Measurements from ENCODE around the gene CEP70. TPM values are rescaled to one million over a fixed set of nuclear protein-coding genes. Genes with fewer than 3 reads are reported as not detected.
"Not testable (repeated sequence)": the region's sequence is repeated elsewhere in the genome, so short reads cannot be mapped to it uniquely, and the experiment has no call there.

CEP70 gene
- polyA plus RNA-seq, 3 donors, result 0.11 TPM; not detected in 2

DNA sequence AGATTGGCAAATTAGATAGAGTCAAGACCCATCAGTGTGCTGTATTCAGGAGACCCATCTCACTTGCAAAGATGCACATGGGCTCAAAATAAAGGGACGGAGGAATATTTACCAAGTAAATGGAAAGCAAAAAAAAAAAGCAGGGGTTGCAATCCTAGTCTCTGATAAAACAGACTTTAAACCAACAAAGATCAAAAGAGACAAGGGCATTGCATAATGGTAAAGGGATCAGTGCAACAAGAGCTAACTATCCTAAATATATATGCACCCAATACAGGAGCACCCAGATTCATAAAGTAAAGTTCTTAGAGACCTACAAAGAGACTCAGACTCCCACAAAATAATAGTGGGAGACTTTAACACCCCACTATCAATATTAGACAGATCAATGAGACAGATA is 31.2 kb downstream of the CEP70 start:
- H3K4me3 ChIP-seq (replicated peaks in 1 of 3; ENCODE audit: low read depth in 2 of 3, low read length in 3 of 3); H3K27ac Mint-ChIP-seq; H3K36me3 ChIP-seq (replicated peaks in 1 of 2; ENCODE audit: control insufficient read depth in 1 of 2, insufficient read depth in 2 of 2, low read length in 2 of 2); H3K9ac ChIP-seq (ENCODE audit: insufficient read depth, low read length, poor library complexity, severe bottlenecking); H3K4me3 Mint-ChIP-seq; DNase-seq; H3K4me1 ChIP-seq (ENCODE audit: control insufficient read depth in 1 of 2, insufficient read depth in 2 of 2, low read length in 2 of 2); H3K27me3 ChIP-seq (ENCODE audit: control insufficient read depth in 2 of 2, insufficient read depth in 2 of 2, low read length in 2 of 2); H4K20me1 ChIP-seq (ENCODE audit: insufficient read depth, low read length); H3K4me2 ChIP-seq (replicated peaks; ENCODE audit: extremely low read depth, low read length, poor library complexity, severe bottlenecking); H3K79me2 ChIP-seq (ENCODE audit: insufficient read depth, low read length); H2AFZ ChIP-seq (ENCODE audit: insufficient read depth, low read depth, low read length, poor library complexity, severe bottlenecking); H3K27ac ChIP-seq (ENCODE audit: low read depth in 1 of 2, low read length in 2 of 2); intact Hi-C loops (cut with micrococcal nuclease); H3K27me3 Mint-ChIP-seq (ENCODE audit: low read depth in 3 of 3); H3K4me1 Mint-ChIP-seq: not testable (repeated sequence)
- Mint-ChIP-seq H3K9me3 (peaks cover 21 to 44% (median 29%) of the 10 kb centered on the region in 7 donors), H3K36me3 (peaks cover 8 to 27% of the 10 kb centered on the region in 2 donors)
- no CpG with 5 or more reads among the region's 1 CpG for WGBS (ENCODE audit: insufficient coverage)
- H3K9me3 ChIP-seq (replicated peaks in 1 of 2; ENCODE audit: control insufficient read depth in 1 of 2, insufficient read depth in 1 of 2, low read length in 2 of 2), result peaks cover 20 to 21% of the 10 kb centered on the region in 2 donors

DNA sequence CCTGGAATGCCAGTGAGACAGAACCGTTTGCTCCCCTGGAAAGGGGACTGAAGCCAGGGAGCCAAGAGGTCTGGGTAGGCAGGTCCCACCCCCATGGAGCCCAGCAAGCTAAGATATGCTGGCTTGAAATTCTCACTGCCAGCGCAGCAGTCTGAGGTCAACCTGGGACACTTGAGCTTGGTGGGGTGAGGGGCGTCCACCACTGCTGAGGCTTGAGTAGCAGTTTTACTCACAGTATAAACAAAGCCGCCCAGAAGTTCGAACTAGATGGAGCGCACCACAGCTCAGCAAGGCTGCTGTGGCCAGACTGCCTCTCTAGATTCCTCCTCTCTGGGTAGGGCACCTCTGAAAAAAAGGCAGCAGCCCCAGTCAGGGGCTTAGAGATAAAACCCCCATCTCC is 33.6 kb downstream of the CEP70 start:
- H3K27ac Mint-ChIP-seq, result no peak overlapping the region
- Histone ChIP-seq H3K36me3 (replicated peaks in 1 of 2; ENCODE audit: control insufficient read depth in 1 of 2, insufficient read depth in 2 of 2, low read length in 2 of 2) (no peaks in the 10 kb centered on the region), H3K9me3 (replicated peaks in 1 of 2; ENCODE audit: control insufficient read depth in 1 of 2, insufficient read depth in 1 of 2, low read length in 2 of 2) (peaks cover 26 to 30% of the 10 kb centered on the region in 2 donors), H2AFZ (ENCODE audit: insufficient read depth, low read depth, low read length, poor library complexity, severe bottlenecking) (no peak overlapping the region), H3K79me2 (ENCODE audit: insufficient read depth, low read length) (no peaks in the 10 kb centered on the region), H3K4me1 (ENCODE audit: control insufficient read depth in 1 of 2, insufficient read depth in 2 of 2, low read length in 2 of 2) (no peaks in the 10 kb centered on the region), H3K27me3 (ENCODE audit: control insufficient read depth in 2 of 2, insufficient read depth in 2 of 2, low read length in 2 of 2) (no peaks in the 10 kb centered on the region), H3K4me3 (replicated peaks in 1 of 3; ENCODE audit: low read depth in 2 of 3, low read length in 3 of 3) (no peak overlapping the region), H3K9ac (ENCODE audit: insufficient read depth, low read length, poor library complexity, severe bottlenecking) (no peak overlapping the region), H3K27ac (ENCODE audit: low read depth in 1 of 2, low read length in 2 of 2) (no peak overlapping the region), H3K4me2 (replicated peaks; ENCODE audit: extremely low read depth, low read length, poor library complexity, severe bottlenecking) (no peak overlapping the region), H4K20me1 (ENCODE audit: insufficient read depth, low read length) (no peaks in the 10 kb centered on the region)
- intact Hi-C loops (cut with micrococcal nuclease), result no loop called here
- no peak for DNase-seq
- H3K9me3 Mint-ChIP-seq, result peaks cover 29 to 62% (median 43%) of the 10 kb centered on the region in 7 donors
- peaks cover 9 to 30% of the 10 kb centered on the region in 2 donors for H3K36me3 Mint-ChIP-seq
- H3K4me3 Mint-ChIP-seq, result no peak overlapping the region
- peaks cover 0 to 2% (median 0%) of the 10 kb centered on the region in 3 donors for H3K27me3 Mint-ChIP-seq (ENCODE audit: low read depth in 3 of 3)
- 95% methylated on average over 5 of the region's 6 CpGs for WGBS (ENCODE audit: insufficient coverage)
- TF ChIP-seq, protein P1, sequence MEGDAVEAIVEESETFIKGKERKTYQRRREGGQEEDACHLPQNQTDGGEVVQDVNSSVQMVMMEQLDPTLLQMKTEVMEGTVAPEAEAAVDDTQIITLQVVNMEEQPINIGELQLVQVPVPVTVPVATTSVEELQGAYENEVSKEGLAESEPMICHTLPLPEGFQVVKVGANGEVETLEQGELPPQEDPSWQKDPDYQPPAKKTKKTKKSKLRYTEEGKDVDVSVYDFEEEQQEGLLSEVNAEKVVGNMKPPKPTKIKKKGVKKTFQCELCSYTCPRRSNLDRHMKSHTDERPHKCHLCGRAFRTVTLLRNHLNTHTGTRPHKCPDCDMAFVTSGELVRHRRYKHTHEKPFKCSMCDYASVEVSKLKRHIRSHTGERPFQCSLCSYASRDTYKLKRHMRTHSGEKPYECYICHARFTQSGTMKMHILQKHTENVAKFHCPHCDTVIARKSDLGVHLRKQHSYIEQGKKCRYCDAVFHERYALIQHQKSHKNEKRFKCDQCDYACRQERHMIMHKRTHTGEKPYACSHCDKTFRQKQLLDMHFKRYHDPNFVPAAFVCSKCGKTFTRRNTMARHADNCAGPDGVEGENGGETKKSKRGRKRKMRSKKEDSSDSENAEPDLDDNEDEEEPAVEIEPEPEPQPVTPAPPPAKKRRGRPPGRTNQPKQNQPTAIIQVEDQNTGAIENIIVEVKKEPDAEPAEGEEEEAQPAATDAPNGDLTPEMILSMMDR (IDR thresholded peaks at IDR 0.05), result no peak
- H3K4me1 Mint-ChIP-seq, result no peaks in the 10 kb centered on the region
